K562 (cell line): ENCODE measurements around the gene HSPB7. TPM values are rescaled to one million over a fixed set of nuclear protein-coding genes. Genes with fewer than 3 reads are reported as not detected.

ENCODE experiments used
- ATF7 ChIP-seq: fragments of 450-650 bp; IDR thresholded peaks from 2 replicates; pipeline ENCODE4 v1.7.1; 2014; ENCODE audit warnings: mild to moderate bottlenecking, moderate library complexity
- GABPB1 ChIP-seq: sonication (generic); formaldehyde crosslinking; IDR thresholded peaks from 2 replicates; pipeline ENCODE4 v1.8.0; 2022; ENCODE audit warnings: mild to moderate bottlenecking, missing genetic modification reagents
- GMEB1 ChIP-seq: fragments of 250-450 bp; sonication (Bioruptor Pico); IDR thresholded peaks from 2 replicates; pipeline ENCODE4 v1.4.0; 2020; ENCODE audit warnings: mild to moderate bottlenecking
- HLTF ChIP-seq: fragments of 450-650 bp; IDR thresholded peaks from 2 replicates; pipeline ENCODE4 v1.6.1; 2016
- HNRNPH1 ChIP-seq: fragments of 200-400 bp; formaldehyde crosslinking; optimal IDR thresholded peaks from 2 replicates; pipeline ENCODE3; 2017; ENCODE audit warnings: low read depth, mild to moderate bottlenecking, low read length, moderate library complexity
- JUND ChIP-seq, 2 experiments: IDR thresholded peaks; 2 replicates in 1 of 2; 3 replicates in 1 of 2; pipeline ENCODE4 v1.6.1; 2011; ENCODE audit warnings: borderline replicate concordance in 2 of 2, low read depth in 2 of 2, low read length in 2 of 2, improper control_type of control experiment in 1 of 2, missing biosample characterization in 1 of 2, missing genetic modification characterization in 1 of 2, missing genetic modification reagents in 1 of 2
- KAT2B ChIP-seq: IDR thresholded peaks from one replicate; pipeline ENCODE4 v1.6.1; 2012; ENCODE audit warnings: low read depth, mild to moderate bottlenecking, control low read depth, inconsistent platforms, low read length, moderate library complexity
- LARP7 ChIP-seq: fragments of 450-650 bp; IDR thresholded peaks from 2 replicates; pipeline ENCODE4 v1.6.1; 2016
- MEF2A ChIP-seq: IDR thresholded peaks from 2 replicates; pipeline ENCODE4 v1.6.1; 2011; ENCODE audit warnings: low read depth, mild to moderate bottlenecking, low read length, moderate library complexity; ENCODE audit not compliant: control insufficient read depth
- MTA1 ChIP-seq: fragments of 450-650 bp; IDR thresholded peaks from 2 replicates; pipeline ENCODE4 v1.6.1; 2017; ENCODE audit warnings: borderline replicate concordance
- RBM14 ChIP-seq: fragments of 200-400 bp; formaldehyde crosslinking; IDR thresholded peaks from 2 replicates; pipeline ENCODE4 v1.6.1; 2018; ENCODE audit warnings: low read depth, mild to moderate bottlenecking, low read length, moderate library complexity, borderline replicate concordance; ENCODE audit not compliant: insufficient read depth
- RCOR1 ChIP-seq, 2 experiments: IDR thresholded peaks; 2 replicates each; pipeline ENCODE4 v1.6.1; 2012; ENCODE audit warnings: low read depth in 2 of 2, low read length in 2 of 2, borderline replicate concordance in 1 of 2, improper control_type of control experiment in 1 of 2
- RUNX1 ChIP-seq: sonication (generic); IDR thresholded peaks from 2 replicates; pipeline ENCODE4 v1.6.1; 2016; ENCODE audit warnings: antibody characterized with exemption, low read depth
- ZNF695 ChIP-seq: fragments of 450-650 bp; formaldehyde crosslinking; IDR thresholded peaks from 2 replicates; pipeline ENCODE4 v1.4.0; 2020; ENCODE audit warnings: mild to moderate bottlenecking, moderate library complexity
- polyA plus RNA-seq, 8 experiments: library from polyadenylated mRNA; depleted of rRNA in 4 of 8; stranded (reverse) in 5 of 8; unstranded in 3 of 8; fragments of >200 nt; fragmentation: Nextera tagmentation in 2 of 8; fragmentation: Illumina TruSeq in 1 of 8; extraction: Ambion mirVana in 2 of 8; extraction: Trizol in 1 of 8; gene quantifications; 2 replicates each; pipeline versions ENCODE4 v1.2.1 to v1.2.3, GENCODE V29; 2011 to 2014; ENCODE audit warnings: inconsistent platforms in 1 of 8, missing spikeins in 1 of 8
- total RNA-seq, 7 experiments: library from RNA; depleted of rRNA in 6 of 7; stranded (reverse); fragments of >200 nt in 6 of 7; fragmentation: Illumina TruSeq in 2 of 7; extraction: Trizol in 2 of 7; gene quantifications; 2 replicates each; pipeline versions ENCODE4 v1.2.1 to v1.2.3, GENCODE V29; 2011 to 2021; ENCODE audit warnings: low replicate concordance in 1 of 7
- TF ChIP-seq, protein P1 (sequence below): fragments of 250-450 bp; sonication (Bioruptor Pico); IDR thresholded peaks from 2 replicates; pipeline ENCODE4 v1.9.0; 2021; ENCODE audit warnings: mild to moderate bottlenecking, inconsistent platforms
- TF ChIP-seq, protein P2 (sequence below): fragments of 250-450 bp; sonication (Bioruptor Pico); IDR thresholded peaks from 2 replicates; pipeline ENCODE4 v1.4.0; 2020; ENCODE audit warnings: mild to moderate bottlenecking, moderate library complexity

The HSPB7 gene
- total and polyA plus RNA-seq, 9 of the 15 experiments (the other 6 are each of a cell fraction or from before 2014, with no cell fraction given): 0.05 to 0.19 (median 0.07) TPM; not detected in 6

GRCh38 chr1:16055613-16056520 lies 38.0 kb upstream of the HSPB7 start (continued):
- TF ChIP-seq GMEB1 (CRISPR knock-in tag) (no peak), JUND (IDR thresholded peaks at IDR 0.05; ENCODE audit: borderline replicate concordance, low read depth, low read length) (peak; percentile 58; the same call in 1 of the 2 replicates), JUND (tag; IDR thresholded peaks at IDR 0.05; ENCODE audit: borderline replicate concordance, low read depth, low read length) (no peak; the same call in 2 of the 3 replicates), KAT2B (no peak), RBM14 (no peak), MTA1 (0 out of 2 replicates have a peak, but pooled peaks have one; percentile 19), ZNF695 (CRISPR knock-in tag) (no peak; the same call in 1 of the 2 replicates), GABPB1 (CRISPR knock-in tag) (0 out of 2 replicates have a peak, but pooled peaks have one; percentile 42), HLTF (no peak), RCOR1 (IDR thresholded peaks at IDR 0.05; ENCODE audit: borderline replicate concordance in 1 of 2, low read depth in 2 of 2, low read length in 2 of 2) (peak; percentile 13 to 71; a peak in 1 of 4 replicates), RUNX1 (peak; percentile 12; the same call in 1 of the 2 replicates), MEF2A (peak; percentile 87), ATF7 (peak; percentile 44; the same call in 1 of the 2 replicates), HNRNPH1 (no peak), LARP7 (peak; percentile 73; the same call in 1 of the 2 replicates)
- TF ChIP-seq, protein P1, sequence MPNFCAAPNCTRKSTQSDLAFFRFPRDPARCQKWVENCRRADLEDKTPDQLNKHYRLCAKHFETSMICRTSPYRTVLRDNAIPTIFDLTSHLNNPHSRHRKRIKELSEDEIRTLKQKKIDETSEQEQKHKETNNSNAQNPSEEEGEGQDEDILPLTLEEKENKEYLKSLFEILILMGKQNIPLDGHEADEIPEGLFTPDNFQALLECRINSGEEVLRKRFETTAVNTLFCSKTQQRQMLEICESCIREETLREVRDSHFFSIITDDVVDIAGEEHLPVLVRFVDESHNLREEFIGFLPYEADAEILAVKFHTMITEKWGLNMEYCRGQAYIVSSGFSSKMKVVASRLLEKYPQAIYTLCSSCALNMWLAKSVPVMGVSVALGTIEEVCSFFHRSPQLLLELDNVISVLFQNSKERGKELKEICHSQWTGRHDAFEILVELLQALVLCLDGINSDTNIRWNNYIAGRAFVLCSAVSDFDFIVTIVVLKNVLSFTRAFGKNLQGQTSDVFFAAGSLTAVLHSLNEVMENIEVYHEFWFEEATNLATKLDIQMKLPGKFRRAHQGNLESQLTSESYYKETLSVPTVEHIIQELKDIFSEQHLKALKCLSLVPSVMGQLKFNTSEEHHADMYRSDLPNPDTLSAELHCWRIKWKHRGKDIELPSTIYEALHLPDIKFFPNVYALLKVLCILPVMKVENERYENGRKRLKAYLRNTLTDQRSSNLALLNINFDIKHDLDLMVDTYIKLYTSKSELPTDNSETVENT (CRISPR knock-in tag): no peak; the same call in 1 of the 2 replicates
- TF ChIP-seq, protein P2, sequence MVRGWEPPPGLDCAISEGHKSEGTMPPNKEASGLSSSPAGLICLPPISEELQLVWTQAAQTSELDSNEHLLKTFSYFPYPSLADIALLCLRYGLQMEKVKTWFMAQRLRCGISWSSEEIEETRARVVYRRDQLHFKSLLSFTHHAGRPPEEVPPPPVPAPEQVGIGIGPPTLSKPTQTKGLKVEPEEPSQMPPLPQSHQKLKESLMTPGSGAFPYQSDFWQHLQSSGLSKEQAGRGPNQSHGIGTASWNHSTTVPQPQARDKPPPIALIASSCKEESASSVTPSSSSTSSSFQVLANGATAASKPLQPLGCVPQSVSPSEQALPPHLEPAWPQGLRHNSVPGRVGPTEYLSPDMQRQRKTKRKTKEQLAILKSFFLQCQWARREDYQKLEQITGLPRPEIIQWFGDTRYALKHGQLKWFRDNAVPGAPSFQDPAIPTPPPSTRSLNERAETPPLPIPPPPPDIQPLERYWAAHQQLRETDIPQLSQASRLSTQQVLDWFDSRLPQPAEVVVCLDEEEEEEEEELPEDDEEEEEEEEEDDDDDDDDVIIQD: no peak
